GM19238 (cell line): ENCODE measurements around the gene CBLC.

ENCODE experiments used
- DNase-seq: peaks from one replicate; pipeline ENCODE4 v3.0.0; 2011; ENCODE audit warnings: low spot score; ENCODE audit not compliant: insufficient read length

Gene CBLC

DNA sequence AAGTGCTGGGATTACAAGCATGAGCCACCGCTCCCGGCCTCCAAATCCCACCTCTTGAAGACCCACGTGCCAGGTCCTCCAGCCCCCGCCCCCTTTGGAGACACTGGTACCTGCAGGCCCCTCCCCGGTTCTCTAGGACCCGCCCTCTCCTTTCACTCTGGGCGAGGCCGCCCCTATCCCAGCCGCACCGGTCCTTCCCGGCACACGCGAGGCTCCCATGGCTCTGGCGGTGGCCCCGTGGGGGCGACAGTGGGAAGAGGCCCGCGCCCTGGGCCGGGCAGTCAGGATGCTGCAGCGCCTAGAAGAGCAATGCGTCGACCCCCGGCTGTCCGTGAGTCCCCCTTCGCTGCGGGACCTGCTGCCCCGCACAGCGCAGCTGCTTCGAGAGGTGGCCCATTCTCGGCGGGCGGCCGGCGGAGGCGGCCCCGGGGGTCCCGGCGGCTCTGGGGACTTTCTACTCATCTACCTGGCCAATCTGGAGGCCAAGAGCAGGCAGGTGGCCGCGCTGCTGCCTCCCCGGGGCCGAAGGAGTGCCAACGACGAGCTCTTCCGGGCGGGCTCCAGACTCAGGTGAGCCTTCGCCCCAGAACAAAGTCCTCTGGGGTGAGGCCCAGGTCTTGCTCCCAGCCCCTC, at the start of gene CBLC:
Gene CBLC, plus strand, starts transcription at position 176 of the 633 bp plus-strand sequence. Its CDS starts 42 bp downstream, at position 218.
- DNase-seq = no peak

GRCh38 chr19:44728178-44728577, 49.5 kb upstream of the CBLC start:
- no peak for DNase-seq

GRCh38 chr19:44729516-44730033, 48.1 kb upstream of the CBLC start:
- DNase-seq = no peak

DNA sequence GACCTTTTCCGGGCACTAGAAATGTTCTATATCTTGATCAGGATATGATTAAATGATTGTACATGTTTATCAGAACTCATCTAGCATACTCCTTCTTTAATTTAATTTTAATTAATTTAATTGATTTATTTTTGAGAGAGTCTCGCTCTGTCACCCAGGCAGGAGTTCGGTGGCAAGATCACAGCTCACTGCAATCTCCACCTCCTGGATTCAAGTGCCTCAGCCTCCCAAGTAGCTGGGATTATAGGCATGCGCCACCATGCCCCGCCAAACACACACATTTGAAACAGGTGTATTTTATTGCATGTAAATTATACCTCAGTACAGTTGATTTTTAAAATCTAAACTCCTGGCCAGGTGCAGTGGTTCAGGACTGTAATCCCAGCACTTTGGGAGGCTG, 46.6 kb upstream of the CBLC start:
- no peak for DNase-seq

GRCh38 chr19:44731622-44732021, 46.1 kb upstream of the CBLC start:
- no peak for DNase-seq

- no peak for DNase-seq
These were observed 45.3 kb upstream of the CBLC start for GRCh38 chr19:44732235-44733014.

DNA sequence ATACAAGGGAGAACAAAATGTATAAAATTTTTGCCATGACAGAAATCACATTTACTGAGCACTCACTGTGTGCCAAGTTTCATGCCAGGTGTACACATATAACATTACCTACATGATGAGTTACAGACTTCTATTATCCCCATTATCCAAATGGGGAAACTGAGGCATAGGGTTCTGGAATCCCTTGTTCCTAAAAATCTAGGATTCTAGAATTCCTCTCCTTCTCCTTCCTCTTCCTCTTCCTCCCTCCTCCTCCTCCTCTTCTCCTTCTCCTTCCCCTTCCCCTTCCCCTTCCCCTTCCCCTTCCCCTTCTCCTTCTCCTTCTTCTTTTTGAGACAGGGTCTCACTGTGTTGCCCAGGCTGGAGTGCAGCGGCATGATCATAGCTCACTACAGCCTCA, 43.3 kb upstream of the CBLC start:
- no peak for DNase-seq

DNA sequence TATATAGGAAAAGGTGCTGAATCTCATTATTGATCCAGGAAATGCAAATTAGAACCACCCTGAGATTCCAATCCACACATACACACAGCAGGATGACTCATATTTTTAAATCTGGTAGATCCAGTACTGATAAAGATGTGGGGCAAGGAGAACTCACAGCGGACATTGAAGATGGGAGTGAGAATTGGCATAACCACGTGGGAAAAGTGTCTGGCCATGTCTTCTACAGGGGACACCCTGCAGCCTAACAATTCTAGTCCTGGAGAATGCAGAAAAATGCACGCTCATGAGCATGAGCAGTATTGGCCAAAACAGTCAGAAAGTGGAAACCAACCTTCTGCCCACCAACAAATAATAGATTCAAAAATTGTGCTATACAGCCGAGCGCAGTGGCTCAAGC, 42.7 kb upstream of the CBLC start:
- no peak for DNase-seq

DNA sequence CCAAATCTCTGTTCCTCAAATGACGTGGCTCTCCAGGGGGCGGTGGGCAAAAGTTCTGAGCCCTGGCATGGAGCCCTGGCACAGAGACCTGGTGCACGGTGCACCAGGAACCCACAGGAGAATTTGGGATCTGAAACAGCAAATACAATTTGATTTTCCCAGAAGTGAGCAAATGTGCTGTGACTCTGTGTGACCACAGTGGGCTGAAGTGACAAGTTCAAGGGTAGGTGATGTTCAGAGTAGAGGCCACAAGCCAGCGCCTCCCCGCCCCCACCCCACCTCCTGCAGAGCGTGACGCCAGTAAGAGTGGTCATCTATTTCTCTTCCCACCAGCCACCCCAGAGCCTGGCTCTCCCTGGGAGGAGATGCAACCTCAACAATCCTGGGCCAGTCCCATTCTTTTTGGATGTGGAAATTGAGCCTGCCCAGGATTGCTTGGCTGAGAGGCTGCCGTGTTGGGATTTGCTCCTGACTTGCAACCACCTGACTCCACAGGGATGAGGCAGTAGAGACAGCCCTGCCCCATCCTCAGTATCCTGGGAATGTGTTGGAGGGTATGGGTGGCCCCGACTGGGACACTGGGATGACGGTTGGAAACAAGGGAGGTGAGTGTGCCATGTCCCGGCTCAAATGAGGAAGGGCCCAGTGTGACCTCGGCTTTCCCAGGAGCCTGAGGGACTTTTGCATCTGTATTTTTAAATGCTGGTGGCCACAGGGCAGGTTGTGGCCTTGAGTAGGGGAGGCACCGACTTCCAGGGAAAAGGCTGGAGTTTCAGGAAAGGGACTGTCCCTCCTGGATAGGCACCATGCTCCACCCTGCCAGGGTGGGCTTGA, 40.2 kb upstream of the CBLC start:
- no peak for DNase-seq

DNA sequence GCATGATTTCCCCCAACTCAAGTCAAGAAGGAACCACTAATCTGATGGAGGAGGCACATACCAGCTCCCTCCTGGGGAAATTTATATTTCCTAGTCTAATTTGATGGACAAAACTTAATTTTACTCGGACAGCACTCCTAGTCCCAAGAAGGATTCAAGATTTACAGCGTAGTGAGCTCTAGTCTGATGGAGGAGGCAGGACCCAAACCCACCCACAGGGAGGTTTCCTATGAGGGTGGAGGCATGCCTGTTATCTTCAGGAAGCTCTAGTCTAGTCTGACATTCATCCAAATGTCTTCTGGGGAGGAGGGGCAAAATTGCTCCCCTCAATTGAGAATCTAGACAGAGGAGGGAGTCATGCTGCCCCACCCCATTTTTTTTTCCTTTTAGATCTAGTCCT, 39.6 kb upstream of the CBLC start:
- no peak for DNase-seq

- DNase-seq = no peak
These were observed 38.8 kb upstream of the CBLC start for GRCh38 chr19:44738603-44739558.

DNA sequence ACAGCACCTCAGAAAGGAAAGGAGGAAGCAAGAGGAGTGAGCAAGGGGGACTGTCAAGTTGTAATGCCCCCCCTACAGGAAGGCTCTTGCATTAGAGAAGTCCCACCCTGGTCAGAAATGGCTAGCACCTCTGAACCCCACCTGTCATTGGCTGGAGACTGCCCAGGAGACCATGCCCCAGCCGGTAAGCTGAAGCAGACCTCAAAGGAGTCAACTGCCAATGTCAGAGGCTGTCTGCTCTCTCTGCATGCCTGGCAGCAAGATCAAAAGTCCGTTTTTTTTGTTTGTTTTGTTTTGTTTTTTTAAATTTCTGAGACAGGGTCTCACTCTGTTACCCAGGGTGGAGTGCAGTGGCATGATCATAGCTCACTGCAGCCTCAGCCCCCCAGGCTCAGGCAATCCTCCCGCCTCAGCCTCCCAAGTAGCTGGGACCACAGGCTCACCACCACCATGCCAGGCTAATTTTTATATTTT, 37.3 kb upstream of the CBLC start:
- no peak for DNase-seq

GRCh38 chr19:44741258-44741731, 36.4 kb upstream of the CBLC start:
- DNase-seq = no peak

DNA sequence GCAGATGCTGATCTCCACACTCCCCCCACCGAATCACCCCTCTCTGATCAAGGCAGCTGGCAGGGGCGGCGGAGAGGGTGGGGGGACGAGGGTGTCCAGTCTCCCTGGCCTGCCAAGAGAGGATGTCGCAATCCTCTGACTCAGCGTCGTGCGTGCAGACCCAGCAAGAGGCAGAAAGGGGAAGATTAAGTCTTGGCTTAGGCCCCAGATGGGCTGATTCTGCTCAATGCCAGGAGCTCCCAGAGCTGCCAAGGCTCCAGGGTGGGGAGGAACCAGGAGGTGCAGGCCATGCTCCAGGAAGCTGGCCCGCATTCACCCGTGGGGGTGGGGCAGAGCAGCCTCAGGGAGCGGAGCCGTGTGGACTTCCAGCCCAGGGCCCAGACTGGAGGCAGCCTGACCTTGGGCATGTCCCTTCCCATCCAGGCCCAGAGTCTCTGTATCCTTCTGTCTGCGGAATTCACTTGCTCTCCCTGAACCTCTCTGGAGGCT, 35.8 kb upstream of the CBLC start:
- no peak for DNase-seq

- no peak for DNase-seq
These were observed 35.2 kb upstream of the CBLC start for GRCh38 chr19:44742330-44743061.

GRCh38 chr19:44744871-44745332, 32.8 kb upstream of the CBLC start:
- no peak for DNase-seq

DNA sequence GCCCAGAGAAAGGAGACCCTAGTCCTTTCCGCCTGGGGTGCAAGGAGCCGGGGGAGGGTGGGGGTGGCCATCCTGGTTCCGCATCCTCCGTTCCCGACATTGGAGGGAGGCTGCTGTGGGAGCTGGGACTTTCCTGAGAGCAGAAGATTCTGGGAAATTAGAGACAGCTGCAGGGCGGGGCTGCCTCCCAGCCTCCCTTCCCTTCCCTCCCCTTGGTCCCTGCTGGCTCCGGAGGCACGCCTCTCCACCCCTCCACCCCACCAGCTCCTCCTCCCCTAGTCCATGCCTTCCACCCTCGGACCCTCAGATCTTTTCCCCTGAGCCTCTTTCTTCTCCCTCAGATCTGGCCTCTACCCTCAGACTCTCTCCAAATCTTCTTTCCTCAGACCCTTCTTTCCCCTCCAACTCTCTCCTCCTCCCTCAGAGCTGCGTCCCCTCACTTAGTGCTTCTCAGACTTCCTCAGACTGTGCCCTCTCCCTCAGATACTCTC, 32.3 kb upstream of the CBLC start:
- no peak for DNase-seq

DNA sequence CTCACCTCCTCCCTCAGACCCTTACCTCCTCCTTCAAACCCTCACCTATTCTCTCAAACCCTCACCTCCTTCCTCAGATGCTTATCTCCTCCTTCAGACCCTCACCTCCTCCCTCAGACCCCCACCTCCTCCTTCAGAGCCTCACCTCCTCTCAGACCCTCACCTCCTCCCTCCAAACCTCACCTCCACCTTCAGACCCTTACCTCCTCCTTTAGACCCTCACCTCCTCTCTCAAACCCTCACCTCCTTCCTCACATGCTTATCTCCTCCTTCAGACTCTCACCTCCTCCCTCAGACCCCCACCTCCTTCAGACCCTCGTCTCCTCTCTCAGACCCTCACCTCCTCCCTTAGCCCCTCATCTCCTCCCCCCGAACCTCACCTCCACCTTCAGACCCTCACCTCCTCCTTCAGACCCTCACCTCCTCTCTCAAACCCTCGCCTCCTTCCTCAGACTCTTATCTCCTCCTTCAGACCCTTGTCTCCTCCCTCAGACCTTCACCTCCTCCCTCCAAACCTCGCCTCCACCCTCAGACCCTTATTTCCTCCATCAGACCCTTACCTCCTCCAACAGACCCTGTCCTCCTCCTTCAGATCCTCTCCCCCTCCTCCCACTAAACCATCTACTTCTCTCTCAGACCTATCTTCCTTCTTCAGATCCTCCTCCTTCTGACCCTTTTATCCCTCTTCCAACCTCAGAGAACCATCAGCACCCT, 31.6 kb upstream of the CBLC start:
- no peak for DNase-seq

GRCh38 chr19:44746616-44746945, 31.1 kb upstream of the CBLC start:
- no peak for DNase-seq
